Peyer's patch (tissue), 4 donors: ENCODE results near the gene PLA2G2D.

ENCODE experiments used
- CTCF ChIP-seq, 6 experiments: fragments of 450-650 bp in 4 of 6; fragments of 200-600 bp in 2 of 6; sonication (generic) in 1 of 6; IDR thresholded peaks; one replicate each; pipeline ENCODE4 v1.5.1; 2017 to 2019; ENCODE audit warnings: antibody characterized with exemption in 6 of 6, mild to moderate bottlenecking in 3 of 6, moderate library complexity in 1 of 6
- POLR2A ChIP-seq, 2 donors: fragments of 450-650 bp; IDR thresholded peaks; one replicate each; pipeline ENCODE4 v1.5.1; 2017; ENCODE audit warnings: antibody characterized with exemption in 2 of 2, mild to moderate bottlenecking in 2 of 2, moderate library complexity in 2 of 2

GRCh38 chr1:20089328-20090077, 29.8 kb downstream of the PLA2G2D start:
- TF ChIP-seq CTCF (IDR thresholded peaks at IDR 0.05) (no peak), POLR2A (IDR thresholded peaks at IDR 0.05) (no peak)
